Suprapubic skin (tissue), 4 donors: ENCODE data around the gene DBT. TPM values are rescaled to one million over a fixed set of nuclear protein-coding genes. Genes with fewer than 3 reads are reported as not detected.
"Not testable (repeated sequence)": the region's sequence is repeated elsewhere in the genome, so short reads cannot be mapped to it uniquely, and the experiment has no call there.

Source experiments
- DNase-seq, 2 donors: peaks; one replicate each; pipeline ENCODE4 v3.0.0-alpha.2; 2019; ENCODE audit warnings: low spot score in 2 of 2
- H3K27ac ChIP-seq: fragments of 200-600 bp; sonication (generic); one replicate; pipeline ENCODE4 v1.5.1; 2019
- H3K27me3 ChIP-seq: fragments of 200-600 bp; sonication (generic); one replicate; pipeline ENCODE4 v1.5.1; 2019
- H3K36me3 ChIP-seq: fragments of 200-600 bp; sonication (generic); one replicate; pipeline ENCODE4 v1.5.1; 2019
- H3K4me1 ChIP-seq: fragments of 200-600 bp; sonication (generic); one replicate; pipeline ENCODE4 v1.5.1; 2019
- H3K4me3 ChIP-seq: fragments of 200-600 bp; sonication (generic); one replicate; pipeline ENCODE4 v1.5.1; 2019; ENCODE audit warnings: mild to moderate bottlenecking
- H3K9me3 ChIP-seq: fragments of 200-600 bp; sonication (generic); one replicate; pipeline ENCODE4 v1.5.1; 2019
- CTCF ChIP-seq, 2 donors: fragments of 200-600 bp in 1 of 2; fragments of 450-650 bp in 1 of 2; sonication (generic) in 1 of 2; IDR thresholded peaks; one replicate each; pipeline ENCODE4 v1.5.1; 2016 to 2019; ENCODE audit warnings: antibody characterized with exemption in 2 of 2, mild to moderate bottlenecking in 1 of 2, moderate library complexity in 1 of 2
- EP300 ChIP-seq: sonication (generic); formaldehyde crosslinking; IDR thresholded peaks from one replicate; pipeline ENCODE4 v1.6.1; 2017; ENCODE audit warnings: antibody characterized with exemption
- POLR2A ChIP-seq, 2 donors: fragments of 450-650 bp; IDR thresholded peaks; one replicate each; pipeline ENCODE4 v1.6.1; 2017; ENCODE audit warnings: antibody characterized with exemption in 2 of 2, mild to moderate bottlenecking in 2 of 2, moderate library complexity in 2 of 2
- POLR2AphosphoS5 ChIP-seq, 3 donors: sonication (generic); formaldehyde crosslinking; IDR thresholded peaks; one replicate each; pipeline ENCODE4 v1.6.1; 2017; ENCODE audit warnings: antibody characterized with exemption in 3 of 3
- WGBS: methylation state at CpG from one replicate; pipeline ENCODE4 v1.1.5; 2018; 5-methylcytosine and 5-hydroxymethylcytosine counted together
- total RNA-seq, 4 donors: library from RNA; depleted of rRNA; stranded (reverse); fragments of >200 nt; gene quantifications; one replicate each; pipeline ENCODE4 v1.1.0, GENCODE V29; 2016

Gene DBT
- total RNA-seq, 4 donors from 2014 or later = 7.1 to 13.4 (median 10.2) TPM

- Histone ChIP-seq H3K36me3 (peaks cover 56% of the 10 kb centered on the region), H3K27ac (no peak overlapping the region), H3K27me3 (no peaks in the 10 kb centered on the region), H3K9me3 (no peaks in the 10 kb centered on the region), H3K4me3 (no peak overlapping the region), H3K4me1 (no peaks in the 10 kb centered on the region)
- DNase-seq = no peak
- WGBS = 42% methylated on average over 2 of the region's 2 CpGs
- no peak for TF ChIP-seq POLR2A (IDR thresholded peaks at IDR 0.05)
- TF ChIP-seq EP300 = no peak
- TF ChIP-seq CTCF (IDR thresholded peaks at IDR 0.05) = no peak
- TF ChIP-seq POLR2AphosphoS5 (IDR thresholded peaks at IDR 0.05) = no peak
Observed at GRCh38 chr1:100217834-100218233, 31.8 kb downstream of the DBT start.

- no peak for TF ChIP-seq EP300
- no peak for TF ChIP-seq CTCF (IDR thresholded peaks at IDR 0.05)
- no peak for TF ChIP-seq POLR2AphosphoS5 (IDR thresholded peaks at IDR 0.05)
- TF ChIP-seq POLR2A (IDR thresholded peaks at IDR 0.05) = no peak
Observed at GRCh38 chr1:100215101-100215500, 34.5 kb downstream of the DBT start.

GRCh38 chr1:100213141-100213540 is 36.5 kb downstream of the DBT start:
- TF ChIP-seq EP300 (no peak), POLR2AphosphoS5 (IDR thresholded peaks at IDR 0.05) (no peak), CTCF (IDR thresholded peaks at IDR 0.05) (no peak), POLR2A (IDR thresholded peaks at IDR 0.05) (no peak)
- H3K9me3 ChIP-seq = no peaks in the 10 kb centered on the region
- no peaks in the 10 kb centered on the region for H3K4me1 ChIP-seq
- DNase-seq = no peak
- H3K4me3 ChIP-seq = no peak overlapping the region
- no peaks in the 10 kb centered on the region for H3K27me3 ChIP-seq
- peaks cover 80% of the 10 kb centered on the region for H3K36me3 ChIP-seq
- H3K27ac ChIP-seq = no peak overlapping the region
- WGBS = 94% methylated on average over 27 of the region's 37 CpGs

More at GRCh38 chr1:100215101-100215500, 34.5 kb downstream of the DBT start:
- DNase-seq = no peak
- Histone ChIP-seq H3K4me3 (no peak overlapping the region), H3K9me3 (no peaks in the 10 kb centered on the region), H3K27ac (no peak overlapping the region), H3K27me3 (no peaks in the 10 kb centered on the region), H3K4me1 (no peaks in the 10 kb centered on the region), H3K36me3 (peaks cover 74% of the 10 kb centered on the region)
- WGBS = 90% methylated on average over 1 of the region's 1 CpG

GRCh38 chr1:100206301-100206700 is 43.3 kb downstream of the DBT start:
- no peaks in the 10 kb centered on the region for H3K4me1 ChIP-seq
- DNase-seq = no peak
- no peaks in the 10 kb centered on the region for H3K27me3 ChIP-seq
- TF ChIP-seq POLR2A (IDR thresholded peaks at IDR 0.05) = no peak
- no peak for TF ChIP-seq CTCF (IDR thresholded peaks at IDR 0.05)
- no peak for TF ChIP-seq EP300
- no peak for TF ChIP-seq POLR2AphosphoS5 (IDR thresholded peaks at IDR 0.05)
- H3K9me3 ChIP-seq = no peaks in the 10 kb centered on the region
- H3K27ac ChIP-seq = no peak overlapping the region
- H3K4me3 ChIP-seq = no peak overlapping the region
- 98% methylated on average over 2 of the region's 2 CpGs for WGBS
- peaks cover 85% of the 10 kb centered on the region for H3K36me3 ChIP-seq

GRCh38 chr1:100205593-100205992 is 44.0 kb downstream of the DBT start:
- not testable (repeated sequence) for H3K27me3 ChIP-seq, DNase-seq, H3K4me1 ChIP-seq, H3K4me3 ChIP-seq, H3K9me3 ChIP-seq, H3K27ac ChIP-seq
- peaks cover 85% of the 10 kb centered on the region for H3K36me3 ChIP-seq
- 91% methylated on average over 2 of the region's 2 CpGs for WGBS

GRCh38 chr1:100205103-100205502 is 44.5 kb downstream of the DBT start:
- not testable (repeated sequence) for H3K27me3 ChIP-seq, H3K4me1 ChIP-seq, H3K9me3 ChIP-seq, H3K4me3 ChIP-seq, DNase-seq, H3K27ac ChIP-seq
- H3K36me3 ChIP-seq = peaks cover 87% of the 10 kb centered on the region
- 92% methylated on average over 2 of the region's 2 CpGs for WGBS

GRCh38 chr1:100202703-100203102 is 46.9 kb downstream of the DBT start:
- not testable (repeated sequence) for H3K4me1 ChIP-seq, DNase-seq, H3K9me3 ChIP-seq, H3K27me3 ChIP-seq, H3K4me3 ChIP-seq, H3K27ac ChIP-seq
- WGBS = 46% methylated on average over 2 of the region's 2 CpGs
- peaks cover 86% of the 10 kb centered on the region for H3K36me3 ChIP-seq

- H3K27ac ChIP-seq, H3K9me3 ChIP-seq, DNase-seq, H3K4me3 ChIP-seq, H3K27me3 ChIP-seq, H3K4me1 ChIP-seq: not testable (repeated sequence)
- peaks cover 68% of the 10 kb centered on the region for H3K36me3 ChIP-seq
- 77% methylated on average over 6 of the region's 6 CpGs for WGBS
Observed at GRCh38 chr1:100200060-100200459, 49.6 kb downstream of the DBT start.
